Stimulated activated CD8-positive, alpha-beta memory T cell treated with anti-CD3 and anti-CD28 coated beads, Interleukin-7, amount 100 ng/mL, for 4 hours (primary cell): ENCODE results near the gene C16orf54.
"Not testable (repeated sequence)": the region's sequence is repeated elsewhere in the genome, so short reads cannot be mapped to it uniquely, and the experiment has no call there.

Source experiments
- DNase-seq, 2 donors: peaks; one replicate each; pipeline ENCODE4 v3.0.0-alpha.2; 2020; ENCODE audit warnings: low read depth in 2 of 2

The C16orf54 gene

DNA sequence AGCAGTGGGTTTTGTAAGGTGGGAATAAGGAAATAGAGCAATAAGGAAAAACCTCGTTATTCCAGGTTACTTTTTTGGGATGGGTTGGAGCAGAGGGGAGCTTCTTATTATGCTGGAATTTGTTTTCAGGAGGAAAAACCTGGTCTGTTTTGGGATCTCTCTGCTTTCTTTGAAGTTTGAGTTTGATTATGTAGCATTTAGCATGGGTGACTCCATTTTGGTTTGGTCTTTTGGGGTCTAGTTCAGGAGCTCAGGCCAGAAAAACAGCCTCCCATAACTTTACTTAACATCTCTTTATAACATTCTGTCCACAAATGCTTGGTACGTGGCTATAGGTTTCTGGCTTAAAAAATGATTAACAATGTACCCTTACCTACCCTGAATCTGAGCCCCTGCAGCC, 23.7 kb upstream of the C16orf54 start:
- DNase-seq = no peak

DNA sequence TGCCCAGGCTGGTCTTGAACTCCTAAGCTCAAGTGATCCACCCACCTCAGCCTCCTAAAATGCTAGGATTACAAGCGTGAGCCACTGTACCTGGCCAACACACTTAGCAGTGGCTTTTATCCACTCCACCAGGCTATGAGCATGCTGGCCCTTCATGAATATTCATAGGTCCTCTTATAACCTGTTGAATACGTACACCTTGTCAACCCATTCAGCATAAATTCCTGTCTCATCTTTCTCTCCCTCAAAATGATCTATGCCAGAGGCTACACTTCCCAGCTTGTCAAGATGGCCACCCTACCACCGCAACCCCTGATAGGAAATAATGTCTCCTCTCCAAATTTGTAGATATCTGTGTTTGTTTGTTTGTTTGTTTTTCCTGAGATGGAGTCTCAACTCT, 21.3 kb upstream of the C16orf54 start:
- DNase-seq = no peak

DNA sequence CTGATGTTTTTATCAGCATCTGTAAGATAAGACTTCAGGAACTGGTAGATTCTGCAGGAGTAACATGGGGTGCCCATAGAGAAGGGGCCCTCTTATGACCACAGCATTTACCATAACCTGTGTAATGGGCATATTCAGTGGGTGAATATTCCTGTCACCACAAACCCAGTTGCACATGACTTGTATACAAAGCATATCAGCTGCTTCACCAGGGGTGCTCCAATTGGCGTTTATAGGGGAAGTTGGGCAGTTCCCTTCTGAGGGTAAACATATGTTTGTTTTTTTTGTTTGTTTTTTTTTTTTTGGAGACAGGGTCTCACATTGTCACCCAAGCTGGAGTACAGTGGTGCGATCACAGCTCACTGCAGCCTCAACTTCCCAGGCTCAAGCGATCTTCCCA, 20.8 kb upstream of the C16orf54 start:
- DNase-seq = no peak

DNA sequence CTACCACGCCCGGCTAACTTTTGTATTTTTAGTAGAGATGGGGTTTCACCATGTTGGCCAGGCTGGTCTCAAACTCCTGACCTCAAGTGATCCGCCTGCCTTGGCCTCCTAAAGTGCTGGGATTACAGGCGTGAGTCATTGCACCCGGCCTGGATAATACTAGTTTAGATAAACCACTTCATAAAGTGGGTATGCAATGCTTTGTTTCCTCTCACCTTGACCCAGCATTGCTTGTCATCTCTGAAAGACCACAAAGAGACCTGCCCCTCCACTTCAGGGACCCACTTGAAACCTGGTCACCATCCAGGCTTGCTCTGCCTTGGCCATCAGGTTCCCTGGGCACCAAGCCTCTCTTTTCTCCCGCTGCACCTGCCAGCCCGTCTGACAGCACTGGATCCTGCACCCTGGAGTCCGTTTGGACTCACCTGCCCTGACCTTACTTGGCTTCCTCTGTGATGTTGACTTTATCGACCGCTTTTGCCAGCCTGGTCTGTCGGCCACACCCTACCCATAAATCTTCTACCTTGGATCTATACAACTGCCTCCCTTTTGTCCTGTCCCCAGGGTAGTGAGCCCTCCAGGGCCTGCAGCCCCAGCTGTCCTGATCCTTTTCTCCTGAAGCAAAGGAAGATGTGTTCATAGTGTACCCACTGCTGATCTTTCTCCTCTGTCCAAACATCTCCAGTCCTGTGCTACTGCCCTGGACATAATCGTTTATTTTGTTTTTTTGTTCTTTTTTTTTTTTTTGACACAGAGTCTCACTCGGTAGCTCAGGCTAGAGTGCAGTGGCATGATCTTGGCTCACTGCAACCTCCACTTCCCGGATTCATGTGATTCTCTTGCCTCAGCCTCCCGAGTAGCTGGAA, 19.6 kb upstream of the C16orf54 start:
- no peak for DNase-seq

DNA sequence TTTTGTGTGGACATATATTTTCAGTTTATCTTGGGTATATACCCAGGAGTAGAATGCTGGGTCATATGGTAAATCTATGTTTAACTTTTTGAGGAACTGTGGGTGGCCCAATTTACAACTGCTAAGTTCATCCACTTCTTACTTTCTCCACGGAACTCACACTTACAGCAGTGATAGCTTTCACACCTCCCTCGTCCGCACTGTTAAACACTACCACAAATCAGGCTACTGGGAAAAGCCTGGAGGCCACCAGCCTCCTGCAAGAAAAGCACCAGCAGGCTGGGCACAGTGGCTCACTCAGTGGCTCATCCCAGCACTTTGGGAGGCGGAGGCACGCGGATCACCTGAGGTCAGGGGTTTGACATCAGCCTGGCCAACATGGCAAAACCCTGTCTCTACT, 17.5 kb upstream of the C16orf54 start:
- DNase-seq = no peak

DNA sequence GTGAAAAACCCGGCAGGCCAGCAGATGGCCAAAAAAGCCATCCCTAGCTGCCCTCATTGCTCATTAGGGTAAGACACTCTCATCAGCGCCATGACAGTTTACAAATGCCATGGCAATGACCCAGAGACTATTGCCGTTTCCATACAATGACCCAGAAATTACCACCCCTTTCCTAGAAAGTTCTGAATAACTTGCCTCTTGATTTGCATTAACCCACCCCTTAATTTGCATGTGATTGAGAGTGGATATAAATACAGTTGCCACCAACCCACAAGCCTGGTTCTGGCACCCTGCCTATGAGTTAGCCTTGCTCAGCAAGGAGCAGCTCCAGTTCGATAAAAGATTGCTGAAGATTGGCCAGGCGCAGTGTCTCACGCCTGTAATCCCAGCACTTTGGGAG, 16.1 kb upstream of the C16orf54 start:
- no peak for DNase-seq

DNA sequence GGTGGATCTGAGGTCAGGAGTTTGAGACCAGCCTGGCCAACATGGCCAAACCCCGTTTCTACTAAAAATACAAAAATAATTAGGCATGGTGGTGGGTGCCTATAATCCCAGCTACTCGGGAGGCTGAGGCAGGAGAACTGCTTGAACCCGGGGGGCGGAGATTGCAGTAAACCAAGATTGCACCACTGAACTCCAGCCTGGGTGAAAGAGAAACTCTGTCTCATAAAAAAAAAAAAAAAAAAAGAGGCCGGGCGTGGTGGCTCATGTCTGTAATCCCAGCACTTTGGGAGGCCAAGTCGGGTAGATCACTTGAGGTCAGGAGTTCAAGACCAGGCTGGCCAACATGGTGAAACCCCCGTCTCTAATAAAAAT, 15.5 kb upstream of the C16orf54 start:
- not testable (repeated sequence) for DNase-seq

DNA sequence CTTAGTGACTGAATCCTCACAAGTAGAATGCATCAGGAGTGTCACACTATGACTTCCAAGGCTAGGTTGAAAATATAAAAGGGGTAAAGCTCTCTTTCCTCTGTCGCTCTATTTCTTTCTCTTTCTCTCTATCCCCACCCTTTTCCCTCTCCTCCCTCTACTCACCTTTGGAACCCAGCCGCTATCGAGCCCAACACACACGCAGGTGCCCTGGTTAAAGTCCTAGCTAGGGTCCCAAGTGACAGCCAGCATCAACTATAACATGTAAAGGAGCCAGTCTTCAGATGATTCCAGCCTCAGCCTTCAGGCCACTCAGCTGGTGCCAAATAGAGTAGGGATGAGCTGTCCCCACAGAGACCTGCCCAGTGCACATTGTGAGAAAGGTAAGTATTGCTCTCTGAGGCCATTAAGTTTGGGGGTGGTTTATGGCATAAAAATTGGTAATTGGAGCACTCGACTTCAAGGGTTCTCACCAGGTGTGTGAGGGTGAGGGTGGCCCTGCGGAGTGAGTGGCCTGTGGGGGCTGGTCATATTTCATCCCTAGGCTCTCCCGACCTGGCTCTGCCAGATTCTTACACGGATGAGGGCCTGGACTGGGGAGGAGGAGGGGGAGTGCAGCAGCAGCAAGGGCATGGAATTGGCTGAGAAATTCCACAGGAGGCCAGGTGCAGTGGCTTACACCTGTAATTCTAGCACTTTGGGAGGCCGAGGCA, 14.9 kb upstream of the C16orf54 start:
- no peak for DNase-seq

DNA sequence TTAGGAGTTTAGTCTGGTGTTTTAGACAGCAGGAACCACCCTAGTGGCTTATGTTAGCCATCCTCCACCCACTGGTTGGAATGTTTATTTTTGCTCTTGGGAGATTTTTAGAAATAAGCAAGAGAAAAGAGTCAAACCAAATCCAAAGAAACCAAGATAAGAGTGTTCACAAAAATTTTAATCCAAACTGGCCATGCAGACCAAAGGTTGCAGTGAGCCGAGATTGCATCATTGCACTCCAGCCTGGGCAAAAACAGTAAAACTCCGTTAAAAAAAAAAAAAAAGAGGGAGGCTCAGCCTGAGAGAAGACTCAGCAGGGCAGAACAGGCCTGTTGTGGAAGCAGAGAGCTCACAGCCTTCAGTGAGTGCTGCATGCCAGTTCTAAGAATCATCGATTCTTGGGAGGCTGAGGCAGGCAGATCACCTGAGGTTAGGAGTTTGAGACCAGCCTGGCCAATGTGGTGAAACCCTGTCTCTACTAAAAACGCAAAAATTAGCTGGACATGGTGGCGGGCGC, 12.2 kb upstream of the C16orf54 start:
- DNase-seq = no peak

DNA sequence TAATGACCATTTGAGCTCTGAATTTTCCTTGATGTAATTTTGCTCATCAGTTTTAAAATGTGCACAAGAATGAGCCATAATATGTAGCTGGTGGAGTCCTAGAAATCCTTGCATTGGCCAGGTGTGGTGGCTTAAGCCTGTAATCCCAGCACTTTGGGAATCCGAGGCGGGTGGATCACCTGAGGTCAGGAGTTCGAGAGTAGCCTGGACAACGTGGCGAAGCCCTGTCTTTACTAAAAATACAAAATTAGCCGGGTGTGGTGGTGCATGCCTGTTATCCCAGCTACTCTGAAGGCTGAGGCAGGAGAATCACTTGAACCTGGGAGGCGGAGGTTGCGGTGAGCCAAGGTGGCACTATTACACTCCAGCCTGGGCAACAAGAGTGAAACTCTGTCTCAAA, 11.3 kb upstream of the C16orf54 start:
- DNase-seq = not testable (repeated sequence)

DNA sequence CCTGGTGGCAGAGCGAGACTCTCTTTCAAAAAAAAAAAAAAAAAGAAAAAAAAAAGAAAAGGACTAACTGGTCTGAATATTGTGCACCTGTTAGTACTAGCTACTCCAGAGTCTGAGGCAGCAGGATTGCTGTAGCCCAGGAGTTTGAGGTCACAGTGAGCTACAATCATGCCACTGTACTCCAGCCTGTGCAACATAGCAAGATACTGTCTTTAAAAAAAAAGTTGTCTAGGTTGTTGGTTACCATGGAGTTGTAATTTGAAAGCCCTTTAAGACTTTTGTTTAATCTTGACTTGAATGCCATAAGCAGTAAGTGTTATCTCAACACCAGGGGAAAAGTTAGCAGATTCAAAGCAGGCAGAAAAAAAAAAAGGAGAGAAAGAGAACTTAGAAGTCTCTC, 10.9 kb upstream of the C16orf54 start:
- no peak for DNase-seq

DNA sequence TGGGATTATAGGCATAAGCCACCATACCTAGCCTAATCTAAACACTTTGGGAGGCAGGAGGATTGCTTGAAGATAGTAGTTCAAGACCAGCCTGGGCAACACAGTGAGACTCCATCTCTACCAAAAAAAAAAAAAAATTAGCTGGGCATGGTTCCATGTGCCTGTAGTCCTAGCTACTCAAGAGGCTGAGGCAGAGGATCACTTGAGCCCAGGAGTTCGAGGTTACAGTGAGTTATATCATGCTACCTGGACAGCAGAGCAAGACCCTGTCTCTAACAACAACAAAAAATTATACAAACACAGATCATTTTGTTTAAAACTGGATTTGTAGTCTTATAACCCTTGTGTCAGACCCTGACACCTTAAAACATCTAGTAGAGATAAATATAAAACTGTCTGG, 7.7 kb upstream of the C16orf54 start:
- DNase-seq = no peak

DNA sequence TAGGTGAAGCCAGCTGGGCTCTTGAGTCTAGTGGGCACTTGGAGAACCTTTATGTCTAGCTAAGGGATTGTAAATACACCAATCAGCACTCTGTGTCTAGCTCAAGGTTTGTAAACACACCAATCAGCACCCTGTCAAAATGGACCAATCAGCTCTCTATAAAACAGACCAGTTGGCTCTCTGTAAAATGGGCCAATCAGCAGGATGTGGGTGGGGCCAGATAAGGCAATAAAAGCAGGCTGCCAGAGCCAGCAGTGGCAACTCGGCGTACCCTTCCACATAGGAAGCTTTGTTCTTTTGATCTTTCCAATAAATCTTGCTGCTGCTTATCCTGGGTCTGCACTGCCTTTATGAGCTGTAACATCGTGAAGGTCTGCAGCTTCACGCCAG, 3.0 kb upstream of the C16orf54 start:
- not testable (repeated sequence) for DNase-seq

DNA sequence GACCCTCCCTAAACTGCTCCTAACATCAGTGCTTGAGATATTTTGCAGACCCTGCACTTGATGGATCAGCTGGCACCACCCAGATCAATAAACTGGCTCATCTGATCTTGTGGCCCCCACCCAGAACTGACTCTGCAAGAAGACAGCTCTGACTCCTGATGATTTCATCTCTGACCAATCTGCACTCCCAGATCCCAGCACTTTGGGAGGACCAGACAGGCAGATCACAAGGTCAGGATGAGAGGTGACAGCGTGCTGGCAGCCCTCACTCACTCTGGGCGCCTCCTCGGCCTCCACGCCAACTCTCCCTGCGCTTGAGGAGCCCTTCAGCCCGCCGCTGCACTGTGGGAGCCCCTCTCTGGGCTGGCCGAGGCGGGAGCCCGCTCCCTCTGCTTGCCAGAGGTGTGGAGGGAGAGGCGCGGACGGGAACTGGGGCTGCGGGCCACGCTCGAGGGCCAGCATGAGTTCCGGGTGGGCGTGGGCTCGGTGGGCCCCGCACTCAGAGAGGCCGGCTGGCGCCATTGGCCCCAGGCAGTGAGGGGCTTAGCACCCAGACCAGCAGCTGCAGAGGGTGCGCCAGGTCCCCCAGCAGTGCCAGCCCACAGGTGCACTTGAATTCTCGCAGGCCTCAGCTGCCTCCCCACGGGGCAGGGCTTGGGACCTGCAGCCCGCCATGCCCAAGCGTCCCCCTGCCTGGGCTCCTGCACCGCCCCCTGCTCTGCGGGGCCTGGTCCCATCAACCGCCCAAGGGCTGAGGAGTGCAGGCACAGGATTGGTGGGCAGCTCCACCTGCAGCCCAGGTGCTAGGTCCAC, 2.4 kb upstream of the C16orf54 start:
- DNase-seq = no peak

DNA sequence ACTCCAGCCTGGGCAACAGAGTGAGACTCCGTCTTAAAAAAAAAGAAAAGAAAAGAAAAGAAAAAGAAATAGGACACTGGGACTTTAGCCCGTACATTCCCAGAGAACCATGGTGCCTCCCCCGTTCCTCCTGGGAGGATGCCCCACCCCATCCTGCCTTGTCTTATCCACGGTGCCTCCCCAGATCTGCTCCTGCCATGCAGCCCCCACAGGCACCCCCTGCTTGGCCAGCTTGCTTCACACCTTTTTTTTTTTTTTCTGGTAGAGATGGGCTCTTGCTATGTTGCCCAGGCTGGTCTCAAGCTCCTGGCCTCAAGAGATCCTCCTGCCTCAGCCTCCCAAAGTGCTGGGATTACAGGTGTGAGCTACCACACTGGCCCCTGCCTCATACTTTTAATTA, 728 bp upstream of the C16orf54 start:
- DNase-seq = not testable (repeated sequence)

DNA sequence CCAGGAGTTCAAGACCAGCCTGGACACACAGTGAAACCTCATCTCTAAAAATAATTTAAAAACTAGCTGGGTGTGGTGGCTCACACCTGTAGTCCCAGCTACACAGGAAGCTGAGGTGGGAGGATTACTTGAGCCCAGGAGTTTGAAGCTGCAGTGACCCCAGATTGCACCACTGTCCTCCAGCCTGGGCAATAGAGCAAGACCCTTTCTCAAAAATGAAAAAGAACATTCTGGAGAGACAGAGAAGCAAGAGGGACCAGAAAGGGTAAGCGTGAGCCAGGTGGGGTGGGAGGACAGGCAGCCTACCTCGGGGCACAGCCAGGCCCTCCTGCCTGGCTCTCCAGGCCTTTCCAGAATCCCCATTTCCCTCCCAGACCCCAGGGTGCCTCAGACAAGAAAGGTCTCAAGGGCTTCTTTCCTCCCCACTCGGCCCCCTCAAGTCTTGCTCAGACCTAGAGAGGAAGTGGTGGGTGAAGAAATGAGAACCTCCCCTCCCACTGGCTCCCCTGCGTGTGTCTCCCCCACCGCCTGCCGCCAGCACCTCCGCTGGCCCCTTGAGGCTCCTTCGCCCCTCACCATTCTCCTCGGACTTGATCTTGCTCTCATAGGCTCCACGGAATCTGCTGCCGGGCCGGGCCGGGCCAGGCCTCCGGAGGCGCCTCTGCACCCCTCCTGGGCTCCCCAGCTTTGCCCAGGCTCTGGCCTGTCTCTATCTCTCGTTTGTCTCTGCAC, 503 bp downstream of the C16orf54 start:
- peak; percentile 51 to 52 for DNase-seq

DNA sequence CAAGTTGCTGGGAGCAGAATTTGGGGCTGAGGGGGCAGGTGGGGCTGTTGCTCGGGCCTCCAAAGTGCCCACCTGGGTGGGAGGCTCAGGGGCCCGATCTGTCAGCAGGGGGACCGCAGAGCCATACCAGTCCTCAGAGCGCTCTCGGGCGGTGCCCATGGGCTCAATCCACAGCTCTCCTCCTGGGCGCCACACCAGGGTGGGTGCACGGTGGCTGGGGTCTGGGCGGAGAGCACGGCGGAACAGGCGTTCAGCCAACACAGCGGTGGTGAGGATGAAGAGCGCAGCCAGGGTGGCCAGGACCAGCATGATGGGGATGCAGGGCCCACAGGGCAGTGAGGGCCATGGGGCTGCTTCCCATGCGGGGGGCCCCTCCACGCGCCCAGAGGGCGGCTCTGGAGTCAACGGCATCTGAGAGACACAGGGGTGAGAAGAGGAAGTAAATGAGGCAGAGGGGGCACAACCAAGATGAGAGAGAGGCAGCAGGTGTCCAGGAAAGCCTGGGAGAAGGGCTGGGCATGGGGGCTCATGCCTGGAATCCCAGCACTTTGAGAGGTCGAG, 1.2 kb downstream of the C16orf54 start:
- no peak for DNase-seq

DNA sequence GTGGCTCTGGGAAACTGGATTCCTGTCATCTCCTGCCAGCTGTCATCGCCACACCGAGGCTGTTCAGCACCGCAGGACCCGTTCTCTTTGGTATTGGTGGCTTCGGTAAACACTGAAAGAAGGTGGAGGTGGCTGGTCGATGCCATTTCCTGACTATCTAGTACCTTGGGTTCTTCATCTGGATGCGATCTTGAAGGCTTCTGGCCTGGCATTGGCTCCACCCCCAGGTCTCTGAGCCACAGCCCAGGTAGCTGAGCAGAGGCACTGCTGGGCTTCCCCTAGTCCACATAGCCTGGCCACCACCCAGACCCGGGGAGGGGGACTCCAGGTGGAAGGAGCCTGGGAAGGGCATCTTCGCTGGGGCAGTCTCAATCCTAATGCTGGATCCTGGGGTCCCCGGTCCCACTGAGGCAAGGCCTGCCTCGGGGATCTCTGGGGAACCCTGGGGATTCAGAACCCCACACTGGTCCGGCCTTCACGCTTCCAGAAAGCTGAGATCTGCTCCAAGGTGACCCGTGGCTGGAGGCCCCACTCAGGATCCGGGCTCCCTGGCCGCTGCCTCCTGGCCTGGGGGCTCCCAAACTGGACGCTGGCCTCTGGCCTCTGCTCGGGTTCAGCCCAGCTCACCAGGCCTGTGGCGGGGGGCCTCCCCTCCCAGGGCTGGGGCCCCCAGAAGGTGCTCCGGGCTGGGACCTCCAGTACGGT, 1.8 kb downstream of the C16orf54 start:
- no peak for DNase-seq

DNA sequence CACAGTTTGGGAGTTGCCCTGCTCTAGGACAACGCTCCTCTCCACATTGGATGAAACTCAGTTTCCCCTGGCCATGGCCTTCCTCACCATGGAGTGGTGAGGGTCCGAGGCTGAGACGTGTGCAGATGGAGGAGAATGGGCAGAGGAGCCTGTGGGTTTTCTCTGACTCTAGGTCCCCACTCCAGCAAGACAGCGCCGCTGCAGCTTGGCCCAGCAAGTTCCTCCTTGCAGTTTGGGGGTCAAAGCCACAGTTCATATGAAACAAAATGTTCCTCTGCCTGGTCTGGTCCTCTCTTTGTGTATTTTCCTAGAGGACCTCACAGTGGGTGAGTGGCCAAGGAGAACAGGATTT, 2.3 kb downstream of the C16orf54 start:
- no peak for DNase-seq

DNA sequence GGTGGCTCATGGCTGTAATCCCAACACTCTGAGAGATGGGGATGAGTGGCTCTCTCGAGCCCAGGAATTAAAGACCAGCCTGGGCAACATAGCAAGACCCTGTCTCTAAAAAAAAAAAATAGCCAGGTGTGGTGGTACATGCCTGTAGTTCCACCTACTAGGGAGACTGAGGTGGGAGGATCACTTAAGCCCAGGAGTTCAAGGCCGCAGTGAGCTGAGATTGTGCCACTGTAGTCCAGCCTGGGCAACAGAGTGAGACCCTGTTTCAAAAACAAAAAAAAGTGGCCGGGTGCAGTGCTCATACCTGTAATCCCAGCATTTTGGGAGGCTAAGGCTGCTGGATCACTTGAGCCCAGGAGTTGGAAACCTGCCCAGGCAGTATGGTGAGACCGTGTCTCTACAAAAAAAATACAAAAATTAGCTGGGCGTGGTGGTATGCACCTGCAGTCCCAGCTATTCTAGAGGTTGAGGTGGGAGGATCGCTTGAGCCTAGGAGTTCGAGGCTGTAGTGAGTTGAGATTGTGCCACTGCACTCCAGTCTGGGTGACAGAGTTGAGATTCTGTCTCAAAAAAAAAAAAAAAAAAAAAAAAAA, 3.0 kb downstream of the C16orf54 start:
- DNase-seq = no peak
